ENCODE measurements around the gene PFAS. TPM values are rescaled to one million over a fixed set of nuclear protein-coding genes. Genes with fewer than 3 reads are reported as not detected.

Gene PFAS
- polyA plus RNA-seq, 1 experiment, result 14.0 TPM

- CTCF ChIA-PET, result no interaction called here
- H3K27me3 ChIP-seq (ENCODE audit: control insufficient read depth, insufficient read depth, low read length), result no peaks in the 10 kb centered on the region
- no peak for TF ChIP-seq CTCF (IDR thresholded peaks at IDR 0.05; ENCODE audit: low read depth, low read length)
- no peak overlapping the region for H3K4me3 ChIP-seq (ENCODE audit: low read depth, low read length)
- H3K27ac ChIP-seq (ENCODE audit: low read depth, low read length), result no peak overlapping the region
- POLR2A ChIA-PET, result no interaction called here
- DNase-seq (ENCODE audit: low read depth, low spot score), result no peak
- H3K9me3 ChIP-seq (ENCODE audit: control insufficient read depth, insufficient read depth, low read length), result no peaks in the 10 kb centered on the region; the same call in 1 of the 2 replicates
These were observed 36.4 kb downstream of the PFAS start for GRCh38 chr17:8285270-8286181.

DNA sequence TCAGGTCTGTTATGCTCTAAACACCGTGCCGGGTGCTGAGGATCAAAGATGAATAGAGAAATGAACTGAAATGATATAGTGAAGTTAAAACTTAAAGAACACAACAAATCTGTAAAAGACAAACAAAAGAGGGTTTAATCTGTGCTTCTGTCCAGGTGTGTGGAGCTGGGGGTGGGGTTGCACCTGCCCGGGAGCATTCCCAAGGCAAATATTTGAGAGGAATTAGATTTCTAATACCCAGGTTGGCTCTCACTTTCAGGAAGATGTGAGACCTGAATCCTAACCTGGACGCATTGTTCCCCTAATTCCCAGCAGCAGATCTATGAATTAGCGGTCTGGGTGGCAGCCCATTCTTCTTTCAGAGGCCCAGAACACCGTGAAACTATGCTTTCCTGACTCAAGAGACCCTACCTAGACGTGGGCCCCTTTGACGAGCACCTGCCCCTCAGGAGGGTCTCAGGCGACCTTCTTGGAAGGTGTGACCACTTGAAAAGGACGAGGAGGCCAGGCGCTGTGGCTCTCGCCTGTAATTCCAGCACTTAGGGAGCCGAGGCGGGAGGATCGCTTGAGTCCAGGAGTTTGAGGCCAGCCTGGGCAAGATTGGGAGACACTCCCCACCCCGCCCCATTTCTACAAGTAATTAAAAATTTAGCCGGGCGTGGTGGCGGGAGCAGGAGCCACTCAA is 38.7 kb downstream of the PFAS start:
- H3K27ac ChIP-seq (ENCODE audit: low read depth, low read length), result no peak overlapping the region
- no peaks in the 10 kb centered on the region for H3K27me3 ChIP-seq (ENCODE audit: control insufficient read depth, insufficient read depth, low read length)
- DNase-seq (ENCODE audit: low read depth, low spot score), result no peak
- ChIA-PET CTCF (no interaction called here), POLR2A (interaction anchor here (1.0 kb wide), 1 partner anchor 40 kb away, joined by 4 read pairs; the partner anchor contains the start of gene CTC1)
- no peaks in the 10 kb centered on the region; the same call in 1 of the 2 replicates for H3K9me3 ChIP-seq (ENCODE audit: control insufficient read depth, insufficient read depth, low read length)
- H3K4me3 ChIP-seq (ENCODE audit: low read depth, low read length), result peak overlapping the region; percentile 84
- no peak for TF ChIP-seq CTCF (IDR thresholded peaks at IDR 0.05; ENCODE audit: low read depth, low read length)

GRCh38 chr17:8288336-8289102 is 39.4 kb downstream of the PFAS start, which contains the start of gene RANGRF:
Gene RANGRF, plus strand, starts transcription at chr17:8288670. Its CDS starts 119 bp downstream, at chr17:8288789.
- no peaks in the 10 kb centered on the region for H3K27me3 ChIP-seq (ENCODE audit: control insufficient read depth, insufficient read depth, low read length)
- ChIA-PET POLR2A (interaction anchor here (0.7 to 1.0 kb wide), 3 partner anchors 12 to 66 kb away, joined by 4 to 11 read pairs (median 6); partner anchors contain the start of gene CTC1), CTCF (interaction anchor here (0.6 kb wide), 1 partner anchor 9 kb away, joined by 5 read pairs; no protein-coding TSS in a partner anchor)
- no peaks in the 10 kb centered on the region; the same call in 1 of the 2 replicates for H3K9me3 ChIP-seq (ENCODE audit: control insufficient read depth, insufficient read depth, low read length)
- H3K4me3 ChIP-seq (ENCODE audit: low read depth, low read length), result peak within 1 kb of the TSS; percentile 84
- H3K27ac ChIP-seq (ENCODE audit: low read depth, low read length), result peak within 1 kb of the TSS; percentile 87
- DNase-seq (ENCODE audit: low read depth, low spot score), result no peak
- no peak for TF ChIP-seq CTCF (IDR thresholded peaks at IDR 0.05; ENCODE audit: low read depth, low read length)

- Histone ChIP-seq H3K4me3 (ENCODE audit: low read depth, low read length) (peak overlapping the region; percentile 84), H3K9me3 (ENCODE audit: control insufficient read depth, insufficient read depth, low read length) (no peaks in the 10 kb centered on the region; the same call in 1 of the 2 replicates), H3K27ac (ENCODE audit: low read depth, low read length) (no peak overlapping the region), H3K27me3 (ENCODE audit: control insufficient read depth, insufficient read depth, low read length) (no peaks in the 10 kb centered on the region)
- no peak for TF ChIP-seq CTCF (IDR thresholded peaks at IDR 0.05; ENCODE audit: low read depth, low read length)
- ChIA-PET POLR2A (interaction anchor here (0.7 to 1.0 kb wide), 3 partner anchors 13 to 67 kb away, joined by 4 to 11 read pairs (median 6); partner anchors contain the start of gene CTC1), CTCF (interaction anchor here (0.6 kb wide), 1 partner anchor 10 kb away, joined by 5 read pairs; no protein-coding TSS in a partner anchor)
- DNase-seq (ENCODE audit: low read depth, low spot score), result no peak
These were observed 40.0 kb downstream of the PFAS start for GRCh38 chr17:8289103-8289397.

All from AG04450 (cell line).